Measurements from ENCODE around the gene SLC22A2.
A peak's percentile ranks its signal among the peaks of the same experiment; 100 is the strongest.
"Not testable (repeated sequence)": the region's sequence is repeated elsewhere in the genome, so short reads cannot be mapped to it uniquely, and the experiment has no call there.

SLC22A2 gene

DNA sequence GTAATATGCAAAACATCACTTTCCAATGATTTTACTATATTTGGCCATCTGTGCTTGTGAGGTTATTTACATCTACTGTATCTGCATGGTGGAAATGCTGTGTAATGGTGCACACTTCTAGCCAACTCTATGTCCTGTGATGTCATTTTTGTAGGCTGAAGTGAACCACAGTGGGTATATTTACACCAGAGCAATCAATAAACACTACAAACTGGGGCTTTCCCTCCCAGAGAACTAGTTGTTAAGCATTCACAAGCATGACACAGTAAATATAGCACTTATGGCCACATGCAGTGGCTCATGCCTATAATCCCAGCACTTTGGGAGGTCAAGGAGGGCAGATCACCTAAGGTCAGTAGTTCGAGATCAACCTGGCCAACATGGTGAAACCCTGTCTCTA, 4.9 kb downstream of the SLC22A2 start:
- FAIRE-seq: no peak
- DNase-seq (ENCODE audit: extremely low spot score, insufficient read length, low read depth): no peak

DNA sequence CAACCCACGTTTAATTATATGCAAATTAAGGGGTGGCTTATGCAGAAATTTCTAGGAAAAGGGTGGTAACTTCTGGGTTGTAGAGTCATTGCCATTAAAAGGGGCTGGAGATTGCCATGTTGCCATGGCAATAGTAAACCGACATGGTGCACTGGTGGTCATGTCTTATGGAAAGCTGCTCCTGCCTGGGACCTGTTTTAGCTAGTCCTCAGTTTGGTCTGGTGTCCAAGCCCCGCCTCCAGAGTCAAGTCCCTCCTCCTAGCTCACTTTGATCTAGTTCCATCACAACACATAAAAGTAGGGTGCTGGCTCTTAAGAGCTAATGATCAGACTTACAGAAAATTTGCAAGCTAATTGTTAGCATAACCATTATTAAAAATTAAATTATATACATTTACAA, 5.3 kb downstream of the SLC22A2 start:
- no peak for FAIRE-seq
- no peak for DNase-seq (ENCODE audit: extremely low spot score, insufficient read length, low read depth)

DNA sequence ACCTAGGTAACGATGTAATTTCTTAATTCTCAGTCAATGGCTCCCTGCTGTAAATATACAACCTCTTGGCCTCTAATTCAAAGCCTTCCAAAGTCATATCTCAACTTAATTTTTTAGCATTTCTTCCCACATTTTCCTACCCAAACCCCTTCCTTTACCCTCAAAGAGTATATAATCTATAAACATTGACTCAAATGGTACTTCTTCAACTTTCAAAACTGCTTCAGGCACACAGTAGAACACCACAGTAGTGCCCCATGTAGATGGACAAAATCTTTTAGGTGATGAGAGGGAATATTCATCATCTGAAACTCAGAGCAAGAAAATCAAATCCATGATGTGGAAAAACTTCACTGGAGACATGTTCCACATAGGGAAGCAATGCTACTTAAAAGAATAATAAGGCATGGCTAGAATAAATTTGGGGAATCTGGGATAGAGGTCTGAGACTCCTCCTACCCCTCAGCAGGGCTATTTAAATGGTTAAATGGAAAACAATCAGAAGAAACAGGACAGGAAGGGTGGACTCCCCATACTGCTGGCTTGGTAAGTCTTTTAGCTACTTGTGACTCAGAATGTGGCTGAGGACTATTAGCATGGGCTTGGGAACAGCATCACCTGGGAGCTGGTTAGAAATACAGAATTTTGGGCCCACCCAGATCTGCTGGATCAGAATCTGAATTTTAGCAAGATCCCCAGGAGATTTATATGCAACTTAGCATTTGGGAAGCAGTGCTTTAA, 6.4 kb downstream of the SLC22A2 start:
- DNase-seq (ENCODE audit: extremely low spot score, insufficient read length, low read depth) (no peak), FAIRE-seq (no peak)

DNA sequence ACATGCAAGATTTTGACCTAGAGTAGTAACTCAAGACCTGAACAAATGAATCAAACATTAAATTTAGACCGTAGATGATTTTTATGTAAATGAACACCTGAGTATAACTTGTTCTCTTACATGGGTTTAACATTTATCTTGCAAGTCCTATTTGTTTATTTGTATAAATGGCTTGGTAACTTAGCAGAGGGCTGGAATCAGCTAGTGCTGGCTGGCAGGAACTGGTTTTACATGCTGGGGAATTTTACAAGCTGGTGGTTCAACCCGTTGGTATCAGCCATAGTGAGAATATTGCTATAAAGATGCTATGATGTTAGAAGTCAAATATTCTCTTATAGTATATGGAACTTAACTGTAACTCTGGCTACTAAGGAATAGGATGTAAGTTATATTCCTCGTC, 8.9 kb downstream of the SLC22A2 start:
- FAIRE-seq (peak; percentile 62), DNase-seq (ENCODE audit: extremely low spot score, insufficient read length, low read depth) (no peak)

DNA sequence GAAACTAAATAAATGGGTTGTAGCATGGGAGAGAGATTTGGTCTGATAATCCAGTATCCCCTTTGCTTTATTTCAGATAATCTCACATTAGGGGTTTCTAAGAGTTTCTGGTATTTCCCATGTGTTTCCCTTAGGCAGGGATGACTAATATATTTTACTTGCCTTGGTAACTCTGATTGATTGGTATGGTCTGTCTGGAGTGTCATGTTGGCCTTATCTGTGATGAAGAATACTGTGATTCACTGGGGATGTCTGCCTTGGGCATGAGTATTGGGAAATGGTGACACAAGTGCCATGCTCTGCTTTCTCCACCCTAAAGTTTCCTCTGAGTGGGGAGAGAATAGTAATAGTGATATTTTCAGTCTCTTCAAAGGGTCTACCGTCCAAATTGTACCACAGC, 10.1 kb downstream of the SLC22A2 start:
- no peak for FAIRE-seq
- DNase-seq (ENCODE audit: extremely low spot score, insufficient read length, low read depth): no peak

DNA sequence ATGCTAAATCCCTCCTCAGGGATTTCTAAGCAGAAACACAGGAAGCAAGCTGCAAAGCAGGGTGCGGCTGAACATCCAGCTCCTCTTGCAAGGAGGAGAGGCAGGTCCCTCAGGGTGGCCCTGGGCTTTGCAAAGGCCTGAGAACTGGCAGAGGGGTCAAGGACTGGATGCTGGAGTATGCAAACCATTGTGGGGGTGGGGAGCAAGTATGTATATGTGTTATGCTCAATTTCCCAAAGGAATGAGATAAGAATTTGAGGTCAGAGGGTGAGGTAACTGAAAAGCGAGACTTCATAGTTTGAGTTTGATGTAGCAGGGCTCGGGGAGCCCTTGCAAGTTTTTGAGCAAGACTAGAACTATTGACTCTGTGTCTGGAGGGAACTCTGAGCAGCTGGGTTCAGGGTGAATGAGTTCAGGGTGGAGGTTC, 11.2 kb downstream of the SLC22A2 start:
- DNase-seq (ENCODE audit: extremely low spot score, insufficient read length, low read depth): no peak
- FAIRE-seq: no peak

DNA sequence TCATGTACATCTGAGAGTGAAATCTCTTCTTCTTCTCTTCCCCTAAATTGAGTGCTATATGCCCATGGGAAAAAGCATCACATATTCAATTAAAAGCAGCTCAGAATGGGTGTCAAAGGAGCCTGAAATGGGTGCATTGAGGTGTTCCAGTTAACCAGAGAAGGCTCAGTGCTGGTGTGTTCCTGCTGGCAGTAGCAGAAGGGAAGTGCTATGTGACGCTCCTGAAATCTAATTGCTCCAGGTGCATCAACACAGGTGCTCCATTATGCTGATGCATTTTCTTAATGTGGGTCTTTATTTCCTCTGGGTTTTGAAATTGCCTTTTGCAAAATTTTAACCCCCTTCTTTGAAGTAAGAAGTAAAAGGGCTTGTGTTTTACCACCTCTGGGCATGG, 17.9 kb downstream of the SLC22A2 start:
- no peak for DNase-seq (ENCODE audit: extremely low spot score, insufficient read length, low read depth)
- no peak for FAIRE-seq

DNA sequence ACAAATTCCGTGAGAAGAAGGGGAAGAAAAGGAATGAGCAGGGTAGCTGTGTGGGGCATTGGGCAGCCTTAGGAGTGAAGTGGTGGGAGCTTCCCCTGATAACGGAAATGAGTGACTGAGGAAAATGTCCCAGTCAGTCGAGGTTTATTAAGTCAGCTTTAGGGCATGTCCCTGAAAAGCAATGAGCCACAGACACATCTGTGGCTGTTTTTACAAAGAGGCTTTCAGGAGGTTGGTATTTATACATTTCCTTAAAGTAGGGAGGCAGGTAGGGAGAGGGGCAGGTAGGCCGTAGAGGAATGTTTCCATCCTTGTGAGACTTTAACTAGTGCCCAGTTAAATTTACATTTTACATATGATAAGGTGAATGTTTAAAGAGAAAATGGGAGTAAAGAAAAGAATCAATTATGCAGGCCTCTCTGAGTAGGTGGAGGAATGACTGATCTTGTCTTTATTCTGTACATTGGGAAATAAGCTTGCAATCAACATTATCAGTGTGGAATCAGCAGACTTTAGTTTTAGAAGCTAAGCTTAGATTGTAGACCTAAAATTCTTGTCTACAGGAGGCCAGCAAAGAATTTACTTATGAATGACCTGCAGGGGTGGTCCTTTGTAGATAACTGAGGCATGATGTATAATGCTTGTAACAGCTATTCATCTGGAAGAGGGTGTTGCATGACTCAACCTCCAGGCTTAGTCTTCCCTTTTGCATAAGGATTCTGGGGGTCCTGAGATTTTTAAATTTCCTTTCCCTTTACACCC, 18.5 kb downstream of the SLC22A2 start:
- DNase-seq (ENCODE audit: extremely low spot score, insufficient read length, low read depth): no peak
- FAIRE-seq: no peak

DNA sequence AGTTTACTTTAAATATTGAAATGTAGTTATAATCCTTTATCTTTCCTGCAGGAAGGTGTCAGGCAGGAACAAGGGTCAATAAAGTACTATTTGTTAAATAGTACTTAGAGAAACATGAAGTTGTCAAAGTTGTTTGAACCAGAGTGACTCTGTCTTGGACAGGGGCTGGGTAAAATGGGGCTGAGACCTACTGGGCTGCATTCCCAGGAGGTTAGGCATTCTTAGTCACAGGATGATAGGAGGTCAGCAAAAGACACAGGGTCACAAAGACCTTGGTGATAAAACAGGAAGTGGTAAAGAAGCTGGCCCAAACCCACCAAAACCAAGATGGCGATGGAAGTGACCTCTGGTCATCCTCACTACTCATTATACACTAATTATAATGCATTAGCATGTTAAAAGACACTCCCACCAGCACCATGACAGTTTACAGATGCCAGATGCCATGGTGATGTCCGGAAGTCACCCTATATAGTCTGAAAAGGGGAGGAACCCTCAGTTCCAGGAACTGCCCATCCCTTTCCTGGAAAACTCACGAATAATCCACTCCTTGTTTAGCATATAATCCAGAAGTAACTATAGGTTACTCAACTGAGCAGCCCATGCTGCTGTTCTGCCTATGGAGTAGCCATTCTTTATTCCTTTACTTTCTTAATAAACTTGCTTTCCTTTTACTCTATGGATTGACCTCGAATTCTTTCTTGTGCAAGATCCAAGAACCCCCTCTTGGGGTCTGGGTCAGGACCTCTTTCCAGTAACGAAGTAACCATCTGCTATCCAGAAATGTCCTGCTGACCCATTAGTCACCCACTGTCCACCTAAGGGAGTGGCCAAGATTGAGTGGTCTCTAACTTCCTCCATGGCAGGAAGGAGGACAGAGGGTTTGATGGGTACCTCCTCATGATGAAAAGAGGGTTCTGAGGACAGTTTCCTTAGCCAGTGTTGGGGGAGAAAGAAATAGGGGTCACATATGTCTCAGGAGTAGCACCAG, 19.6 kb downstream of the SLC22A2 start:
- DNase-seq (ENCODE audit: extremely low spot score, insufficient read length, low read depth) (no peak), FAIRE-seq (no peak)

DNA sequence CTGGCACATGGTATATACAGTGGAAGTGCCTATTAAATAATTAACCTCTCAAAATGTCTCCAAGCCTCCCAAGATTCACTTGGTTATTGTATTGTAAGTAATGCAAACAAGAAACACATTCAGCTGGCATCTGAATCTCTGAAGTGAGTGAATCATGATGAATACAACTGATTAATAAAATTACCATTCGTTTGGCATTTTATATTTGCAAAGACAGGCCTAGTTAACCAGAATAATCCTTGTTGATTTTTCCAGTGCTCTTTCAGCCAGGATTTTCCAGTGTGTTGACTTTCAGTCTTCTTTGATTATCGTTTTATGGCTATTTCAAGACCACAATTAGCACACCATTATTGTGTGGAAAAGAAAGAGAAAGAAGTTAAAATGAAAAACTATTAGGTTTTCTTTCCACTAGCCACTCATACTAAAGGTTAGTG, 20.3 kb downstream of the SLC22A2 start:
- FAIRE-seq: no peak
- no peak for DNase-seq (ENCODE audit: extremely low spot score, insufficient read length, low read depth)

DNA sequence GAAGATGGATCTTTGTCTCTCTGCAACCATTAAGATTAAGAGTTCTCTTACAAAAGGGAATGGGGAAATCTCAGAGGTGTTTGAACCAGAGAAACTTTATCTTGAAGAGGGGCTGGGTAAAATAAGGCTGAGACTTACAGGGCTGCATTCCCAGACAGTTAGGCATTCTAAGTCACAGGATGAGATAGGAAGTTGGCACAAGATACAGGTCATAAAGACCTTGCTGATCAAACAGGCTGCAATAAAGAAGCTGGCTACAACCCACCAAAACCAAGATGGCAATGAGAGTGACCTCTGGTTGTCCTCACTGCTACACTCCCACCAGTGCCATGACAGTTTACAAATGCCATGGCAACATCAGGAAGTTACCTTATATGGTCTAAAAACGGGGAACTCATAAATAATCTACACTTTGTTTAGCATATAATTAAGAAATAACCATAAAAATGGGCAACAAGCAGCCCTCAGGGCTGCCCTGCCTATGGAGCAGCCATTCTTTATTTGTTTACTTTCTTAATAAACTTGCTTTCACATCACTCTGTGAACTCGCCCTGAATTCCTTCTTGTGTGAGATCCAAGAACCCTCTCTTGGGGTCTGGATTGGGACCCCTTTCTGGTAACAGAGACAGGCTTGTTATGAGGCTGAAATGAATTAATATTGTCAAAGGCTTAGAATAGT, 20.9 kb downstream of the SLC22A2 start:
- not testable (repeated sequence) for FAIRE-seq; DNase-seq (ENCODE audit: extremely low spot score, insufficient read length, low read depth)

DNA sequence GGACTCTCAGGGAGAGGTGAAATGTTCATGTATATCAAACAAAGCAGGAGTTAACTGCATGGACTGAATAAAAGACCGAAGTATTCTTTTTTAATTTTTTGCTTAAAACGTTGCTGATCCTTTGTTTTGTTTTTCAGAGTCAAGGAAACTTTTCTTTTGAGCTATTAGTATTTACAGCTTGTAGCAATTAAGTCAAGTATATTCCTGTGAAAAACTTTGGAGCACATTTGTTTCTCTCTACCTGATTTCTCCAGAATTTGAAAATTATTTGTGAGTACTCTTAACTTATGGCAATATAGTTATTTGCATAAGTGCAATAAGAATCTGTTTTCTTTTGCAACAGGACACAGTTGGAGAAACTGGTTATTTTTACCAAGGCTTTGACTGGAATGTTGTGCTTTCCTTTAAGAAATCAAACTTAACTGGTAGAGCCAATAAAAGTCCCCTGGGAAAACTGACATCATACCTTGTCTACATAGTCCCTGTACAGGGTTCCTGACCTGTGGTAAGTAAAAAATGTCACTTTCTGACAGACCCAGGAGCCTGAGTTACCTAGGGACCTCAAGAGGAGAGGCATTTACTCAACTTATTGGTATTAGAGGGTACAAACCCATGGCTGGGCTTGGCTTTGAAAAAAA, 22.3 kb downstream of the SLC22A2 start:
- not testable (repeated sequence) for DNase-seq (ENCODE audit: extremely low spot score, insufficient read length, low read depth); FAIRE-seq

DNA sequence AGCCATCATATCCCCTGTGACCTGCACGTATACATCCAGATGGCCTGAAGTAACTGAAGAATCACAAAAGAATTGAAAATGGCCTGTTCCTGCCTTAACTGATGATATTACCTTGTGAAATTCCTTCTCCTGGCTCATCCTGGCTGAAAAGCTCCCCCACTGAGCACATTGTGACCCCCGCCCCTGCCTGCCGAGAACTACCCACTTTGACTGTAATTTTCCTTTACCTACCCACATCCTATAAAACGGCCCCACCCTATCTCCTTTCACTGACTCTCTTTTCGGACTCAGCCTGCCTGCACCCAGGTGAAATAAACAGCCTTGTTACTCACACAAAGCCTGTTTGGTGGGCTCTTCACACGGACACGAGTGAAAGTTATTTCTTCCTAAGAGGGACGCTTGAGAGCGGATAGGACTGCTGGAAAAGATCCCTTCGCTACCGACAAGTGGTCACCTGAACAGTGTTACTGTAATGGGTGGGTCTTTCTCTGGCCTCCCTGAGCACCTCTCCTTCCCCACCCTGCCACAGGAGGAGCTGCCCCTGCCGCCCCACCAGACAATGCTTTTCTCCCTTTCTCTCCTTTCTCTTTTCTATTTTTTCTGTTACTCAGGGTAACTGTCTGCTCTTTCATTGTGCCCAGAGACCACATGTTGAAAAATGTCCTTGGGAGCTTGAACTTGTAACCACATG, 24.5 kb downstream of the SLC22A2 start:
- not testable (repeated sequence) for FAIRE-seq; DNase-seq (ENCODE audit: extremely low spot score, insufficient read length, low read depth)

DNA sequence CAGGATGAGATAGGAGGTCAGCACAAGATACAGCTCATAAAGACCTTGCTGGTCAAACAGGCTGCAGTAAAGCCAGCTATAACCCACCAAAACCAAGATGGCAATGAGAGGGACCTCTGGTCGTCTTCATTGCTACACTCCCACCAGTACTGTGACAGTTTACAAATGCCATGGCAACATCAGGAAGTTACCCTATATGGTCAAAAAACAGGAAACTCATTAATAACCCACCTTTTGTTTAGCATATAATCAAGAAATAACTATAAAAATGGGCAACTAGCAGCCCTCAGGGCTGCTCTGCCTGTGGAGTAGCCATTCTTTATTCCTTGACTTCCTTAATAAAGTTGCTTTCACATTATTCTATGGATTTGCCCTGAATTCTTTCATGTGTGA, 30.9 kb downstream of the SLC22A2 start:
- FAIRE-seq: no peak

DNA sequence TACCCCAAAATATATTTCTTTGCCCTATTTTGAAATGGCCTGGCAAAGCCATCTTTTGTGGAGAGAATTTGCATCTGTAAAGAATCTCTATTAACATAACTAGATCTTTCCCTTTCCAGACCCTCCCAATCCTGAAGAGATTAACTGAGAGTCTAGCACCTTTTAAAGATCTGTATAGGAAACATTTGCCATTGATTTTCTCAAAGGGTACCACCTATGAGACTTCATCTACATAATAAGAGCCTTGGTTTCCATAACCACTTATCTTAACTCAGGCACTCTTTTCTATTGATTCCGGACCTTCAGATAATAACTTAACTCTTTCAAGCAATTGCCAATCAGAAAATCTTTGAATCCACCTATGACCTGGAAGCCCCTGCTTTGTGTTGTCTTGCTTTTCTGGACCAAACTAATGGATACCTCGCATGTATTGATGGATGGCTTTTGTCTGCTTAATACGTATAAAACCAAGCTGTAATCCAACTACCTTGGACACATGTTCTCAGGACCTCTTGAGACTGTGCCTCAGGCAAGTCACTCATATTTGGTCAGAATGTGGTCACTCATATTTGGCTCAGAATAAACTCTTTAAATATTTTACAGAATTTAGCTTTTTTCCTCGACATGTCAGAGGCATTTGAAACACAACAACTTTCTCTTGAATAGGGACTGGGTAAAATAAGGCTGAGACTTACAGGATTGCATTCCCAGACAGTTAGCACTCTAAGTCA, 31.4 kb downstream of the SLC22A2 start:
- no peak for DNase-seq (ENCODE audit: extremely low spot score, insufficient read length, low read depth)
- FAIRE-seq: no peak

More for the DNA sequence above, 30.9 kb downstream of the SLC22A2 start:
- no peak for DNase-seq (ENCODE audit: extremely low spot score, insufficient read length, low read depth)

DNA sequence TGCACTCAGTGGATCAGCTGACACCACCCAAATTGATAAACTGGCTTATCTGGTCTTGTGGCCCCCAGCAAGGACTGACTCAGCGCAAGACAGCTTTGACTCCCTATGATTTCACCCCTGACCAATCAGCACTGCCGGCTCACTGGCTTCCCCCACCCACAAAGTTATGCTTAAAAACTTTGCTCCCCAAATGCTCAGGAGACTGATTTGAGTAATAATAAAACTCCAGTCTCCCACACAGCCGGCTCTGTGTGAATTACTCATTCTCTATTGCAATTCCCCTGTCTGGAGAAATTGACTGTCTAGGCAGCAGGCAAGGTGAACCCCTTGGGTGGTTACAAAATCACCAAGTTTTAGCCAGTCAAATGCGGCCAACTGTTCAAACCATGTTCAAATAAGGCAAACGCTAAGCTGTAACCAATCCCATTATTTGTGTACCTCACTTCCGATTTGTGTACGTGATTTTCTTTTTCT, 32.5 kb downstream of the SLC22A2 start:
- no peak for FAIRE-seq
- no peak for DNase-seq (ENCODE audit: extremely low spot score, insufficient read length, low read depth)

DNA sequence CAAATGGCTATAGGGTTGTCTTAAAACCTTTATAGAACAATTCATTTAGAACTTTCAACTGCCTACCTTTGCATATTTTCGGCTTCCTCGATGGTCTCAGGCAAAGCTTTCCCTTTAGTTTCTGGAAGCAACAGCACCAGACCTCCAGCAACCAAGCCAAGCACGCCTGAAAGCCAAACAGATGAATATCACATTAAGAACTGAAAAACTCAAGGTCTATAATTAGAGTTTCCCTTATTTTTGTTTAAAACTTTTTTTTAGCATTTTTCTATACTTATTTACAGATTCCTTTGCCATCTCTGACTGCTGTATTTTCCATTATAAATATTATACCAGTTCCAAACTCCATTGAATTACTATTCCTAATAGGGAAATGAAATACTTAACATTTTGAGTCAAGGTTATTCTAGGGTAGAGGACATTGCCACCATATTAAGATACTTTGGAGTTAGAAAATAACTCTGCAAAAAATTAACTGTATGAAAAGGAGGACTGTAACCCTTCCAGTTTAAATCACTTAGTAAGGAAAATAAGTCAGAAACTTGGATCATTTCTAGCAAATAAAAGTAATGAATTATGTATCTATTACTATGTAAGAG, 33.9 kb downstream of the SLC22A2 start:
- no peak for DNase-seq (ENCODE audit: extremely low spot score, insufficient read length, low read depth)
- FAIRE-seq: no peak

DNA sequence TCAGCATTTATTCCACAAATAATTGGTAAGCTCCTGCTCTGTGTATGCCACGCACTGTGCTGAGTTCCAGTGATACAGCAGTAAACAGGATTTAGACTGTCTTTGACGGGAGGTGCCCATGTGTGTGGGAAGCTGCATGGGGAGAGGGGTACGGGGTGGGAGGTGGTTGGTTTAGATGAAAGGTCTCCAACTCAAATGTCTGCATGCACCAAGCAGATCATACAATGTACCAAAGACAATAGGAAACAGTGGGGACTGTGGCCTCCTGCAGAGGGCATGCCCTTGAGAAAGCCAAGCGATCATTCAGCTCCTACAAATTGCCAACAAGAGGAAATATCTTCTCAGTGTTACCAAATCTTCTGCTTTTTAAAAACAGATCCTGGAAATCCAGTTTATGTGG, 36.1 kb downstream of the SLC22A2 start:
- DNase-seq (ENCODE audit: extremely low spot score, insufficient read length, low read depth) (no peak), FAIRE-seq (no peak)
